Right kidney (tissue), 1 donor: Measurements from ENCODE around the gene NR2C1.
A peak's percentile ranks its signal among the peaks of the same experiment; 100 is the strongest.
"Not testable (repeated sequence)": the region's sequence is repeated elsewhere in the genome, so short reads cannot be mapped to it uniquely, and the experiment has no call there.

Source experiments
- DNase-seq: peaks from one replicate; pipeline ENCODE4 v3.0.0-alpha.2; 2016

The NR2C1 gene

GRCh38 chr12:95003213-95003920, 70.1 kb downstream of the NR2C1 start, which contains the start of gene NDUFA12:
Gene NDUFA12 (minus strand): TSS chr12:95003697. CDS start chr12:95003680, 17 bp downstream.
- peak; percentile 84 for DNase-seq

GRCh38 chr12:95002754-95003153, 70.7 kb downstream of the NR2C1 start:
- no peak for DNase-seq

GRCh38 chr12:94998326-94998725, 75.1 kb downstream of the NR2C1 start:
- no peak for DNase-seq

DNA sequence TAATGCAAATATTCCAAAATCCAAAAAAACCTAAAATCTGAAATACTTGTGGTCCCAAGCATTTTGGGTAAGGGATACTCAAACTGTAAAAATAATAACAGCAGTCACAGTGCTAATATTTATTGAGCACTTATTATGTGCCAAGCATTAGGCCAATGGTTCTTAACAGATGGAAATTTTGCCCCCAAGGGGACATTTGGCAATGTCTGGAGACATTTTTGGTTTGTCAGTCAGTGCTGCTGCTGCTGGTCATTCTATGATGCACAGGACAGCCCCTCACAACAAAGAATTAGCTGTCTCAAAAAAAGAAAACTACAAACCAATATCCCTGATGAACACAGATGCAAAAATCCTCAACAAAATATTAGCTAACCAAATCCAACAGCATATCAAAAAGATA, 75.7 kb downstream of the NR2C1 start:
- no peak for DNase-seq

- no peak for DNase-seq
Measured at GRCh38 chr12:94997061-94997460, 76.4 kb downstream of the NR2C1 start.

GRCh38 chr12:94994312-94994711, 79.1 kb downstream of the NR2C1 start:
- no peak for DNase-seq

DNA sequence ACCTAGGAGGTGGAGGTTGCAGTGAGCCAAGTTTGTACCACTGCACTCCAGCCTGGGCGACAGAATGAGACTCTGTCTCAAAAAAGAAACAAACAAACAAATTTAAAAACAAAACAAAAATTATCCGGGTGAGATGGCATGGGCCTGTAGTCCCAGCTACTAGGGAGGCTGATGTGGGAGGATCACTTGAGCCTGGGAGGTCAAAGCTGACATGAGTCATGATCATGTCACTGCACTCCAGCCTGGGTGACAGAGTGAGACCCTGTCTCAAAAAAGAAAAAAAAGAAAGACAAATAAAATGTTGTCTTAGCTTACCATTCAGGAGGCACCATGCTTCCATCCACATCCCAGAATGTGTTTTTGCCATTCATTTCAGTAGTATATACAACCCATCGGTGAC, 79.6 kb downstream of the NR2C1 start:
- DNase-seq = not testable (repeated sequence)

GRCh38 chr12:94990222-94990621, 83.2 kb downstream of the NR2C1 start:
- DNase-seq = no peak

- DNase-seq = no peak
Measured at GRCh38 chr12:94988471-94988870, 84.9 kb downstream of the NR2C1 start.

- no peak for DNase-seq
Measured at GRCh38 chr12:94987801-94988200, 85.6 kb downstream of the NR2C1 start.

DNA sequence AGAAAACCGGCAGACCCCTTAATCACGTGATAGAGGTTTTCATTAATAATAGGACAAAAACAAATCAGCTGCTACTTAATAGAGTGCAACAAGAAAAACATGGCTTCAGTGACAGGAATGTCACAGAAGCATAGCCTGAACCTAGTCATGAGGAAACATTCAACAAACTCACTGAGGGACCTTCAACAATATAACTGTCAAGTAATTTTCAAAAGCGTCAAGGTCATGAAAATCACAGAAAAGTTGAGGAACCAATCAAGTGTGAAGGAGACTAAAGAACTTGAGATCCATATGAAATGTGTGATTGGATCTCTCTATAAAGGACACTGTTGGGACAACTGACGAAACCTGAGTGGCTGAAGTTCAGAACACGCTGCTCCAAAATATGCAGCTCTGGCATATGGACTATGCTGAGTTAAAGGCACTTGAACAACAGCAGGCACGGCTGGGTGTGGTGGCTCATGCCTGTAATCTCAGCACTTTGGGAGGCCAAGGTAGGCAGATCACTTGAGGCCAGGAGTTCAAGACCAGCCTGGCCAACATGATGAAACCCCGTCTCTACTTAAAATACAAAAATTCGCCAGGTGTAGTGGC, 86.2 kb downstream of the NR2C1 start:
- DNase-seq = no peak

GRCh38 chr12:94985099-94985498, 88.3 kb downstream of the NR2C1 start:
- DNase-seq = not testable (repeated sequence)

- no peak for DNase-seq
Measured at GRCh38 chr12:94983321-94983720, 90.1 kb downstream of the NR2C1 start.

GRCh38 chr12:94982456-94982855, 91.0 kb downstream of the NR2C1 start:
- DNase-seq = no peak

DNA sequence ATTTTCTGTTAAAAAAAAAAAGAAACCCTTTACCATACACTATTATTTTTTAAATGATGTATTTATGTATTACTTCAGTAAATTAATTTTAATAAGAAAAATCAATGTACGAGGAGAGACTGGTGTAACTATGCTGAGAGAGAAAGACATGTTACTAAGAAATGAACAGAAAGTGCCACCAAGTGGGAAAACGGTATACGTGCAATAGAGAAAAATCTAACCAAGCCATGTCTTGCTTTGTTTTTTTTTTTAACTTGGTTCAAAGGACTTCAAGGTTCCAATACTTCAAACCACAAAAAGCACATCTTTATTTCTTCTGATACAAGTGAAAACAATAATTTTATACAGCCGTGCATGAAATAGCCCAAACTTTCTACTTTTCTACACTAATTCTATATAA, 92.8 kb downstream of the NR2C1 start:
- DNase-seq = no peak

DNA sequence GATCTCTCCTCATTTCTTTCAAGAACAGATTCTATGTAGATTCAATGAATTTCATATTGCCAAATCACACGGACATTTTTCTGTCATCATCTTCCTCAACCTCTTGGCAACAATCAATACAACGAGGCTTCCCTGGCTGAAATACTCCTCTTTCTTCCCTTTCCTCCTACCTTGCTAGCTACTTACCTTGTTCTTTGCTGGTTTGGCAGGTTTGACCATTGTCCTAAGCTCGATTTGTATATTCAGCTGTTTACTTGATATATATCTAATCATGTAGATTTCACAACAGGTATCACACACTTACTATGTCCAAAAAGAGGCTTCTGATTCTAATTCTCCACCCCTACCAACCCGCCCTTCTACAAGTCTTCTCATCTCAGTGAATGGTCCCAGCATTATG, 93.5 kb downstream of the NR2C1 start:
- DNase-seq = no peak

DNA sequence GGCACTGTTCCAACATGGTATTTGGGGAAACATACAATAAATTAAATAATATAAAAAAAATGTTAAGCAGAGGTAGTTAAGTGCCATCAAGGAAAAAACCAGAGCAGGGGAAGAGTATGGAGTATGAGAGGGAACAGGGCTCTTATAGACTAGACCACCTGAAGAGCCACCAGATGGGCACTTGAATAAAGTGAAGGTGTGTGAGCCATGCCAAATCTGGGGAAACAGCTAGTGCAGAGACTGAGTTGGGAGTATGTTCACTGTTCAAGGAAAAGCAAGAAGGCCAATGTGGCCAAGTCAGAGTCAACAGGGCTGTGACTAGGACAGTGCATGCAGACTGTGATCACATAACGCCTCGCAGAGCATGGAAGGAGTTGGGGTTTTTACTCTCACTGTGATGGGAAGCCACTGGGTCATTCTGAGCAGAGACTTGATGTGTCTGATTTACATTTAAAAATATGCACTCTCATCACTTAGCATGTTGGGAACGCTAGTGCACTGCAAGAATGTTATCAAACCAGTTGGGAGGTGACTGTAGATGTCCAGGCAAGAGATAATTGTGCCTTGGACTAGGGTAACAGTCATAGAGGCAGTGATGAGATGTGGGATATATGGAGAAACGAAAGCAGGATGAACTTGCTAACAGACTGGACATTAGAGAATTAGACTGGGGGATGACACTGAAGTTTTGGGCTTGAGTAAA, 95.5 kb downstream of the NR2C1 start:
- DNase-seq = no peak

GRCh38 chr12:94973221-94973620, 100.2 kb downstream of the NR2C1 start:
- no peak for DNase-seq

DNA sequence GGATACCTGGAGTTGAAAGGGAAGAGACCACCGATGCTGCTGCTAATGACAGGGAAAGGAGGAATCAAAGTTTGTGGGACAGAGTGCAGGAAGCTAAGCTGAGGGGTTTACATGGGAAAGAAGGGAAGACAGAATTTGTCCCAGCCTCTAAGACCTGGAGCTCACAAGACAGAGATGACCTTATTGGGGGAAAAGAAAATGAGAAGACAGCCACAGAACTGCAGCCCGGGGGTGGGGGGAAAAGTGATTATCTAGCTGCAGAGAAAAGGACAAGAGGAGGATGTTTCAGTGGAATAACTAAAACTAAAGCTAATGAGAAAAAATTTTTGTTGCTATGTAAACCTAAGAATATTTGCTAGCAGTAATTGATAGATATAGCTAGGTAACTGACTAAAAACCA, 100.6 kb downstream of the NR2C1 start:
- no peak for DNase-seq

DNA sequence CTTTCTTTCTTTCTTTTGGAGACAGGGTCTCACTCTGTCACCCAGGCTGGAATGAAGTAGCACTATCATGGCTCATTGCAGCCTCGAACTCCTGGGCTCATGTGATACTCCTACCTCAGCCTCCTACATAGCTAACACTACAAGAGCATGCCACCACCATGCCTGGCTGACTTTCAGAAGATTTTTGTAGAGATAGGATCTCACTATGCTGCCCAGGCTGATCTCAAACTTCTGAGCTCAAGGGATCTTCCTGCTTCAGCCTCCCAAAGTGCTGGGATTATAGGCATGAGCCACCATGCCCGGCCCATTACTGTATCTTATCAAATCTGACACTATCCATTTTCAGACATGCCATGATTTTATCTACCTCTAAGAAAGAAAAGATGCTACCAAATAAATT, 101.5 kb downstream of the NR2C1 start:
- no peak for DNase-seq

GRCh38 chr12:94970560-94970959, 102.9 kb downstream of the NR2C1 start:
- no peak for DNase-seq
